Suprapubic skin (tissue), 4 donors: ENCODE results near the gene LRRC8C. TPM values are rescaled to one million over a fixed set of nuclear protein-coding genes. Genes with fewer than 3 reads are reported as not detected.

Experiments
- DNase-seq, 2 donors: peaks; one replicate each; pipeline ENCODE4 v3.0.0-alpha.2; 2019; ENCODE audit warnings: low spot score in 2 of 2
- H3K27ac ChIP-seq: fragments of 200-600 bp; sonication (generic); one replicate; pipeline ENCODE4 v1.5.1; 2019
- H3K27me3 ChIP-seq: fragments of 200-600 bp; sonication (generic); one replicate; pipeline ENCODE4 v1.5.1; 2019
- H3K36me3 ChIP-seq: fragments of 200-600 bp; sonication (generic); one replicate; pipeline ENCODE4 v1.5.1; 2019
- H3K4me1 ChIP-seq: fragments of 200-600 bp; sonication (generic); one replicate; pipeline ENCODE4 v1.5.1; 2019
- H3K4me3 ChIP-seq: fragments of 200-600 bp; sonication (generic); one replicate; pipeline ENCODE4 v1.5.1; 2019; ENCODE audit warnings: mild to moderate bottlenecking
- H3K9me3 ChIP-seq: fragments of 200-600 bp; sonication (generic); one replicate; pipeline ENCODE4 v1.5.1; 2019
- CTCF ChIP-seq, 2 donors: fragments of 200-600 bp in 1 of 2; fragments of 450-650 bp in 1 of 2; sonication (generic) in 1 of 2; IDR thresholded peaks; one replicate each; pipeline ENCODE4 v1.5.1; 2016 to 2019; ENCODE audit warnings: antibody characterized with exemption in 2 of 2, mild to moderate bottlenecking in 1 of 2, moderate library complexity in 1 of 2
- EP300 ChIP-seq: sonication (generic); formaldehyde crosslinking; IDR thresholded peaks from one replicate; pipeline ENCODE4 v1.6.1; 2017; ENCODE audit warnings: antibody characterized with exemption
- POLR2A ChIP-seq, 2 donors: fragments of 450-650 bp; IDR thresholded peaks; one replicate each; pipeline ENCODE4 v1.6.1; 2017; ENCODE audit warnings: antibody characterized with exemption in 2 of 2, mild to moderate bottlenecking in 2 of 2, moderate library complexity in 2 of 2
- POLR2AphosphoS5 ChIP-seq, 3 donors: sonication (generic); formaldehyde crosslinking; IDR thresholded peaks; one replicate each; pipeline ENCODE4 v1.6.1; 2017; ENCODE audit warnings: antibody characterized with exemption in 3 of 3
- WGBS: methylation state at CpG from one replicate; pipeline ENCODE4 v1.1.5; 2018; 5-methylcytosine and 5-hydroxymethylcytosine counted together
- total RNA-seq, 4 donors: library from RNA; depleted of rRNA; stranded (reverse); fragments of >200 nt; gene quantifications; one replicate each; pipeline ENCODE4 v1.1.0, GENCODE V29; 2016

The LRRC8C gene
- total RNA-seq, 4 donors from 2014 or later, result 6.2 to 10.4 (median 9.1) TPM

GRCh38 chr1:89759036-89759435 lies 126.1 kb downstream of the LRRC8C start:
- Histone ChIP-seq H3K27me3 (no peaks in the 10 kb centered on the region), H3K4me1 (peaks cover 32% of the 10 kb centered on the region), H3K9me3 (no peaks in the 10 kb centered on the region), H3K36me3 (no peaks in the 10 kb centered on the region), H3K4me3 (no peak overlapping the region), H3K27ac (no peak overlapping the region)
- TF ChIP-seq POLR2AphosphoS5 (IDR thresholded peaks at IDR 0.05) (no peak), EP300 (no peak), POLR2A (IDR thresholded peaks at IDR 0.05) (no peak), CTCF (IDR thresholded peaks at IDR 0.05) (no peak)
- no peak for DNase-seq
- 59% methylated on average over 2 of the region's 2 CpGs for WGBS

- Histone ChIP-seq H3K27ac (no peak overlapping the region), H3K27me3 (no peaks in the 10 kb centered on the region), H3K4me1 (peaks cover 32% of the 10 kb centered on the region), H3K9me3 (no peaks in the 10 kb centered on the region), H3K36me3 (no peaks in the 10 kb centered on the region), H3K4me3 (no peak overlapping the region)
- 79% methylated on average over 3 of the region's 3 CpGs for WGBS
- DNase-seq, result no peak
- TF ChIP-seq POLR2AphosphoS5 (IDR thresholded peaks at IDR 0.05) (no peak), POLR2A (IDR thresholded peaks at IDR 0.05) (no peak), EP300 (no peak), CTCF (IDR thresholded peaks at IDR 0.05) (no peak)
These were observed 127.6 kb downstream of the LRRC8C start for GRCh38 chr1:89760496-89760895.

GRCh38 chr1:89761338-89761737 lies 128.4 kb downstream of the LRRC8C start:
- Histone ChIP-seq H3K9me3 (no peaks in the 10 kb centered on the region), H3K27me3 (no peaks in the 10 kb centered on the region), H3K27ac (no peak overlapping the region), H3K4me3 (no peak overlapping the region), H3K4me1 (peaks cover 32% of the 10 kb centered on the region), H3K36me3 (no peaks in the 10 kb centered on the region)
- TF ChIP-seq POLR2A (IDR thresholded peaks at IDR 0.05), result no peak
- no peak for TF ChIP-seq CTCF (IDR thresholded peaks at IDR 0.05)
- DNase-seq, result no peak
- 92% methylated on average over 1 of the region's 1 CpG for WGBS

- H3K9me3 ChIP-seq, result no peaks in the 10 kb centered on the region
- WGBS, result 85% methylated on average over 3 of the region's 3 CpGs
- H3K36me3 ChIP-seq, result no peaks in the 10 kb centered on the region
- H3K4me3 ChIP-seq, result no peak overlapping the region
- DNase-seq, result no peak
- TF ChIP-seq POLR2AphosphoS5 (IDR thresholded peaks at IDR 0.05) (no peak), POLR2A (IDR thresholded peaks at IDR 0.05) (no peak), EP300 (no peak), CTCF (IDR thresholded peaks at IDR 0.05) (no peak)
- no peaks in the 10 kb centered on the region for H3K27me3 ChIP-seq
- no peak overlapping the region for H3K27ac ChIP-seq
- H3K4me1 ChIP-seq, result peaks cover 32% of the 10 kb centered on the region
These were observed 129.0 kb downstream of the LRRC8C start for GRCh38 chr1:89761901-89762300.

- Histone ChIP-seq H3K9me3 (no peaks in the 10 kb centered on the region), H3K36me3 (no peaks in the 10 kb centered on the region), H3K4me3 (peak overlapping the region; percentile 47), H3K27me3 (no peaks in the 10 kb centered on the region), H3K4me1 (peaks cover 32% of the 10 kb centered on the region), H3K27ac (no peak overlapping the region)
- DNase-seq, result peak in 1 of 2 donors; percentile 64
- WGBS, result 55% methylated on average over 12 of the region's 13 CpGs
- TF ChIP-seq POLR2AphosphoS5 (IDR thresholded peaks at IDR 0.05) (no peak), CTCF (IDR thresholded peaks at IDR 0.05) (no peak), EP300 (no peak), POLR2A (IDR thresholded peaks at IDR 0.05) (no peak)
These were observed 129.5 kb downstream of the LRRC8C start for GRCh38 chr1:89762386-89762778.
